Measurements from ENCODE around the gene AAK1.

The AAK1 gene

DNA sequence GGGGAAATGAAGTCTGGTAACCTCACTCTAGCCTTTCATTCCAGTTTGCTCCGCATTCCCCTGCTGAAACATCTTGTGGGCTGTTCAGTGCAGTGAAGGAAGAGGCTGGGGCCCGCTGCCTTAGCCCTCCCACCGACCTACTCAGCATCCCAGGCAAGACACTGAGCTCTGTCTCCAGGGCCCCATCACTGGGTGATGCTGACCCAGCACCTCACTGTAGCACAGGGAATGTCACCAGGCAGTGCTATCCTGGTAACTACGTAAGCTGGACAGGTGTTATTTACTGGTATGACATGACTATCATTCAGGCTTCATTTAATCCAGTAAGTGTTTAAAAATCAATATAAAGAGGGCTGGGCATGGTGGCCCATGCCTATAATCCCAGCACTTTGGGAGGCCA, 105.3 kb downstream of the AAK1 start:
- DNase-seq (ENCODE audit: low read depth) = no peak

DNA sequence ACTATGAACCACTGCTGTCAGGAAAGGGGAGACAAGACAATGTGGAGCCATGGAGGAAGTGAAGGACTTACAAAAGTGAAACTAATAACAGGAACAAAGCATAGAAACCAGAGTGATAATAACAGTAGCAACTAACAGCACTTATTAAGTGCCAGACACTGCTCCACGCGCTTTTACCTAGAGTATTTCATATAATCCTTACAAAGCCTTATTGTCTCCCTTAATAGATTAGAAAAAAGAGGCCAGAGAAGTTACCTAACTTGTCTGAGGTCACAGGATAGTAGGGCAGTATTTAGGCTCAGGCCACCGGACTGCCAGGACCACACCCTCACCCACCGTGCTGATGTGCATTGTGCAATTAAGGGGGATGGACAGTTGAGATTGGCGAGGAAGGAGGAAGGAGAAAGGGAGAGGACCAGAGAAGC, 107.7 kb downstream of the AAK1 start:
- DNase-seq (ENCODE audit: low read depth) = no peak

DNA sequence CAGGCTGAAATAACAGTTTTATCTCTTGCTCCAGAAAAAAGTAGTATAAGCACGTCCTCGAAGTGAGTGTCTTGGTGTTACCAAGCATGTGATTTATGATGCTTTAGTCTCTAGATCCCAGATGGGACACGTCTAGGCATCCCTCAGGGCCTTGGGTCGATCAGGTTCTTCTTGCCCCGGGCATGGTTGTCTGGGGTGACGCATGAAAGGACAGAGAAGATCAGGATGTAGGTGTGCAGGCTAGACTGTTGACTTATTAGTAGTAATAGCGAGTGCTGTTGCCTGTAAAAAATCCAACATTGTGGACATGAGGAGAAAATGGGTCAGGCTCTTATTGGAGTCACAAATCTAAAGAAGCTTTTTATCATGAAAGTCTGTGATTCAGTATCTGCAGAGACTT, 112.4 kb downstream of the AAK1 start:
- no peak for DNase-seq (ENCODE audit: low read depth)

DNA sequence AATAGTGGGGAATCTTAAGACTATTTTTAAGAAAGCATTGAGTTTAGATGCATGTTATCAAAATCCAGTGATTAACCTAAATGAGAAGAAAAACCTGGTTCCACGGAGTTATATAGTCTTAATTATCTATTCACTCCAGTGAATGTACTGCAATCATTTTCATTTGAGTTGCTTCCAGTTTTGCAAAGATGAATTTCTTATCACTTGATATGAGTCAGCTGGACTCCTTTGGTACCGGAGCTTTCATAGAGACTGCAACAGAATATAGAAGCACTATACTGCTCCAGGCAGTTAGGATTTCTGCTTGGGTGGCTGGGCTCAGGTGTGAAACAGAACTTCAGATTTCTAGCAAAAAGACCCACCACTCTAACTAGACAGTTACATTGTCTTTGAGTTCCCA, 114.1 kb downstream of the AAK1 start:
- no peak for DNase-seq (ENCODE audit: low read depth)

DNA sequence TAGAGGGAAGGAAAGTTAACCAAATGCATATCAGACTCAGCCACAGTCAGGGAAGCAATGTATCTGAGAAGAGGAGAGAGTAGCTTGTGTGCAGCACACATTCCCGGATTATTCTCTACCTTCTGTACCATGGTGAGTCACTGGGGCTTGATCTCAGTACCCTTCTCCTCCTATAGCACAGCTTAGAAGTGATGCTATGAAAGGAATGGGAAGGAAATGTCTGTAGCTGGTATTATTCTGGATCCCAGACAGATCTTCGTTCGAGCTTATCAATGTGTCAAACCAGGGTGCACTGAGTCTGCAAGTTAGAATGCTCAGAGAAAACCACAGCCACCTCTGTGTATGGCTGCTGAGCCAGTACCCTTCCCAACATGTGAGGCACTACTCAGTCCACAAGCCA, 118.3 kb downstream of the AAK1 start:
- no peak for DNase-seq (ENCODE audit: low read depth)

DNA sequence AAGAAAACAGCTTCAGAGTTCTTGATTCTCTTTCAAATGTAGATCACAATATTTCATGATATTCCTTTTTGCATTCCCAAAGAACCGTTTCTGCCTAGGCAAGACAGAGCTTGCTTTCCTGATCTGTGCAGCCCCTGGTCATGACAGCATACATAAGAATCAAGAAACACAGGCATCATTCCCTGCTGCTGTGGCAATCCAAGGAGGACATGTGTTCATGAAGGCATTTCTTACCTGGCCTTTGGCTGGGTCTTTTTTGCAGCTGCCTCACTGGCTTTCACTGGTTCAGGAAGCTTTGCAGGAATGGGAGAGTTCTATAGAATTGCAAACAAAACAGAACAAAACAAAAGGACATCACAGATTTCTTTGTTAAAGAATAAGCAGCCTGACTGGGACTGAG, 118.7 kb downstream of the AAK1 start:
- no peak for DNase-seq (ENCODE audit: low read depth)

DNA sequence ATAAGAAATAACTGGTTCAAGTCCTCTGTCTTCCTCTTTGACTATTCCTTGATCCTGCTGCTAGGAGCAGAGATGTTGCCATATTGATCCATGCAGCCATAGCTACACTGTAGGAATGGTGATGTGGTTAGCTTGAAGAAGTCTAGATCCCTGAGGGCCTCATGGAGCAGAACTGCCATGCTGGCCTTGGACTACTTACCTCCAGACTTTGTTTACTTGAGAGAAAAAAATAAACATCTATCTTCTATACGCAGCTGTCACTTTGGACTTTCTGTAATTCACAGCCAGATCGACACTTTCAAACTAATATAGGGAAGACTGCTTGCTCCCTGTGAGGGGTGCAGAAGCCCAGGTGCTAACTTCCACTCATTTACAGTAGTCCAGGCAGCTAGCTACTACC, 121.8 kb downstream of the AAK1 start:
- no peak for DNase-seq (ENCODE audit: low read depth)

DNA sequence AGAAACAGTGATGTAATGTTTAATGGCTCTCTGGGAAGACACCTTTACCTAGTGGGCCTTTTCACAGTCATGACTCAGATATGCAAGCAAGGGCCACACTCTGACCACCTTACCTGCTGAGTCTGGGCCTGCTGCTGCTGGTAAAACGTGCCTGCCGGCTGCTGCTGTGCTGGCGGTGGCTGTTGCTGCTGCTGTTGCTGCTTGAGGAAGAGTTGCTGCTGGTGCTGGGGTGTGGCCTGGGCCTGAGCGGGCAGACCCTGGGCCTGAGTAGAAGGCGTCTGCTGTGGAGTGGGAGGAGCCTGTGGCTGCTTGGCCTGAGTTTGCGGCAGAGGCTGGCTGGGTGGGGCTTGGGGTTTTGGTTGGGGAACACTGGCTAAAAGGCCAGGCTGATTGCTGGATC, 124.7 kb downstream of the AAK1 start:
- no peak for DNase-seq (ENCODE audit: low read depth)

DNA sequence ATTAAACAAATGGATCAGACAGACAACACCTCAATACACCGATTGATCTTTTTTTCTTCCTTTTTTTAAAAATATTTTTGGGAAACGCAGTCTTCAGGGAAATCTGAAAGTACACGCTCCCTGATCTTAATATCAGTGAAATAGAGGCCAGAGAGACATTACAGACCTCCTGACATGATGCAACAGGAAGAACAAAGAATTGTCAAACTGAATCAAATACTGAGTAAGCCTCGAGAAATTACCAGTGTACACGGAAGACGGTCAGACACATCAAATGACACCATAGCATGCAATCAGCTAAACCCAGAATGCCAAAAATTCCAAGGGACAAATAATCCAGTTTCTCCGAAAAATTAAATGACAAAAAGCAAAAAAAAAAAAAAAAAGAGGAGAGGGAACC, 126.1 kb downstream of the AAK1 start:
- DNase-seq (ENCODE audit: low read depth) = no peak

DNA sequence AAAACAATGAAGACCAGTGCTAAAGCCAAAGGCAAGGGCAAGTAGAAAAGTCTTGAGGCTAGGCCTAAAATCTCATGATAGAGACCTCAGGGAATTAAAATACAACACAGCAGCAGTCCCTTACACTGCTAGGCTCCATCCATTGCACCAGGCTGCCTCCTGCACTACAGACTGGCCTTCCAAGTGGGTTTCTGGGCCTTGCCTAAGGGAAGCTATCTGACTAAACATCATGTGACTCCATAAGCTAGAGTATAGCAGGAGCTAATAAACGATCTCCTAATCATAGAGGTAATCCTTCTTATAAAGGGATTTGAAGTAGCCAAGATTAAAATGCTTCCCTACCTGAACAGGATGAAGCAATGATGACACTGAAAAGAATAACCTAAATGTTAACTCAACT, 128.7 kb downstream of the AAK1 start:
- no peak for DNase-seq (ENCODE audit: low read depth)

DNA sequence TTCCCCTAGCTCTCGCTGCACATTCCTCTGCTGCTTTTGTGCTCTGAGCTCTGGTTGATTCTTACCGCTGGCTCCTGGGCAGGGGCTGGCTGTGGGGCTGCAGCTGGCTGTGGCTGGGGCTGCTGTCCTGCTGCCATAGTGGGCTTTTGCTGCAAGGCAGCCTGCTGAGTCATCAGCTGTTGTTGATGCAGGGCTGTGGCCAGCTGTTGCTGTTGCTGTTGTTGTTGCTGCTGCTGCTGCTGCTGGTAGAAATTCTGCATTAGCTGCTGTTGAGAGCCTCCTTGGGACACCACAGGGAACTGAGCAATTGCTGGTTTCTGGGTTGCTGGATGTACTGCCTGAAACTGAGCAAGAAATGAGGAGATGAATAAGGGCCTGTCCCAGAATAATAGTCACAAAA, 129.1 kb downstream of the AAK1 start:
- DNase-seq (ENCODE audit: low read depth) = no peak

DNA sequence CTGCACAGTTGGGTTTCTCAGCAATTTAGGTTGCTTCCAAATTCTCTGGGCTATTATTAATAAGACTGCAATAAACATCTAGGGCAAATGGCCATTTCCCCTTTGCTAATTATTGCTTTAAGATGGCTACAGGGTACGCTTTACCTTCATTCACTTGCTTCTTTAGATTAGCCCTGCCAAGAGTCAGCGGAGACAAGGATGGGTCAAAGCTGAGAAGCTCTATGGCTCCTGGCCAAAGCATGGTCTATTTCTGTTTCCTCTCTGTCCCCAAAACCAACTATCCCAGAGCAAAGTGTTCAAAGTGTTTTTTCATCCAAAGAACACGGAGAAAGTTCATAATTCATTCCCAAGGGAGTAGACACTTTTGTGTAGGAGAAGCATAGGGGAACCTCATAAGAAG, 131.1 kb downstream of the AAK1 start:
- DNase-seq (ENCODE audit: low read depth) = no peak

DNA sequence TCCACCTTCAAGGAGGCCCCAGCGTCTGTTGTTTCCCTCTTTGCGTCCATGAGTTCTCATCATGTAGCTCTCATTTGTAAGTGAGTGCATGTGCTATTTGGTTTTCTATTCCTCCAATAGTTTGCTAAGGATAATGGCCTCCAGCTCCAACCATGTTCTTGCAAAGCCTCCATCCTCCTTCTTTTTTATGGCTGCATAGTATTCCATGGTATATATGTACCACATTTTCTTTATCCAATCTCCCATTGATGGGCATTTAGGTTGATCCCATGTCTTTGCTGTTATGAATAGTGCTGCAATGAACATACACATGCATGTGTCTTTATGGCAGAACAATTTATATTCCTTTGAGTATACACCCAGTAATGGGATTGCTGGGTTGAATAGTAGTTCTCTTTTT, 133.3 kb downstream of the AAK1 start:
- no peak for DNase-seq (ENCODE audit: low read depth)

DNA sequence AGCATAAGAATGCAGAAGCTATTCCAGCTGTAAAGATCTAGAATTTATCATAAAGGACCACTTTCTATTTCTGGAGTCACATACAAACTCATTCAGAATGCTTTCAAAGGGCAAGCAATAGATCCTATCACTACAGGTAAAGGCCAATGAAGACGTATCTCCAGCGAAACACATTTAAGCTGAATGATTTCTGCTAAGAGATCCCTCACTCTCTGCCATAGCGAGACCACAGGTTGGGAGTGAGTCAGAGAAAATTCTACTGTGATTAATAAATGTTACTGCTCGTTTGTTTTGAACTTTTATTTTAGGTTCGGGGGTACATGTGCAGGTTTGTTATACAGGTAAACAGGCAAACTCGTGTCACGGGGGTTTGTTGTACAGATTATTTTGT, 133.8 kb downstream of the AAK1 start:
- no peak for DNase-seq (ENCODE audit: low read depth)

DNA sequence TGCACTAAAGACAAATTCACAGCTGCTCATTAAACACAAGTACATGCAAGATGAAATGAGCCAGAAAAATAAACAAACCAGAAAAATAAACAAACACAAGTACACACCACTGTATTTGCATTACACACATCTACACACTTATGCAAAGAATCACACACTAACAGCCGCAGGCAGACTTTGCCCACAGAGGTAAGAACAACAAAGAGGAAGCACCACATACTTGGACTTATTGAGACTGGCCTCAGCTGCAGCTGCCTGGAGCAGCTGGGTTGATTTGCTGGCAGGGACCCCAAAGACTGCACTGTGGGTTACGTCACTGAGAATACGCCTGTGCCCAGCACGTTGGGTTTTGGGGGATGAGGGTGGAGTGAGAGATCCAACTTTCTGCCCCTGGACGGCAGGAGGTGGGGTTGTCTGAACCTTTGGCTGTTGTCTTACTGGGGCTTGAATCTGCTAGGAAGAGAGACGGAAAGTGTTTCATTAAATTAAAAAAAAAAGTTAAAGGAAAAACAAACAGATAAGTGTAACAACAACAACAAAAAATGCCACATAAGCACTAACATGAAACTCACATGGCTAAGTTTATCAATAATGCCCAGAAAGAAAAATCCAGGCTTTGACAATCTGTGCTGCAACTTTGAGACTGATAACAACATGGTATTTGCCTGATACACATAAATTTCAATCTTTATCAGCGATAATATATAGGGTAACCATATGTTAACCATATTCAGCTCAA, 134.4 kb downstream of the AAK1 start:
- DNase-seq (ENCODE audit: low read depth) = no peak

DNA sequence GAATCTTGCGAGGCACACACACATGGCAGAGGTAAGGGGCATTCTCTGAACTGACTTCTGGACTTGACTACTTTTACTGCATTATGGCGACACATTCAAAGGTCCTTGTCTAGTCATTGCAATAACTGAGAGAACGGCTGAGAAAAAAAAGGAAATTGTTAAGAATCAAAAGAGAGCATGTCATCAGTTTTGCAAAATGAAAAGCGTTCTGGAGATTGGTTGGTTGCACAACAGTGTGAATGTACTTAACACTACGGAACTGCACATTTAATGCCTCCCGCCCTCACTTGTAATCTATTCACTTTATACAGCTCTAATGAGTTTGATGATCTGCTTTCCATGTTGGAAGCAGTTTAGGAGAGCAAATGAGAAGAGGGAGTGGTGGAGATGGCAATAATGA, 137.8 kb downstream of the AAK1 start:
- no peak for DNase-seq (ENCODE audit: low read depth)

DNA sequence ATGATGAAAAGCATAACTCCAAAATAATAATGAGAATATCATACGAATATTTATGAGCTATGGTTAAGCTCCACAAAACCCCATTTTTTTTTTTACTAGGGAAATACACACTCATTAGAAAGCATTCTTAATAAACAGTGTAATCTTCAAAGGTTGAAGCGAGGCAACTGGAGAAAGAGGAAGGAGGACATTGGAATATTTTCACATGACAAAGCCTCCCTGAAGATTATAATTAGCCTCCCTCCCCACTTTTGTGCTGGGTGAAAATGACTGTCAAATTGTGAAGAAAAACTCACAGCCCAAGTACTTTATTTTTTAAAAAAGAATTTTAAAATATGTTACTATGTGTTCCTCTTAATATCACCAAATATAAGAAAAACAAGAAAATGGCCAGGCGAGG, 142.2 kb downstream of the AAK1 start:
- no peak for DNase-seq (ENCODE audit: low read depth)

DNA sequence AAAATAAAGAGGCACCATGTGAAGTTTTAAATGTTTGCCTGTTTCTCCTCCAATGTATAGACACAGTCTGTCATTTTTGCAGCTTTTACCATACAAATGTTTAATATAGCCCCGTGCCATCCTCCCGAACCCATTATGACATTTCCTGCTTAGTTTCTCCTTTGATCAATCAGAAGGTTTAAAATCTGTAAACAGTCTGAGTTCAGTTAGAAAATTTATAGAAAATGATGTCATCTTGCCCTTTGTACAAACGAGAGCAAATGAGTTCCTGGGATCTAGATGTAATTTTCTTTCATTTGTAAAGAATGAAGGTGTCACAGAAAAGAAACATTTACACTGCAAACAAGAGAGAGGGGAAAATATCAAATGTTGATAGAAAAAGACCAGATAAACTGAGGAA, 143.6 kb downstream of the AAK1 start:
- DNase-seq (ENCODE audit: low read depth) = no peak

DNA sequence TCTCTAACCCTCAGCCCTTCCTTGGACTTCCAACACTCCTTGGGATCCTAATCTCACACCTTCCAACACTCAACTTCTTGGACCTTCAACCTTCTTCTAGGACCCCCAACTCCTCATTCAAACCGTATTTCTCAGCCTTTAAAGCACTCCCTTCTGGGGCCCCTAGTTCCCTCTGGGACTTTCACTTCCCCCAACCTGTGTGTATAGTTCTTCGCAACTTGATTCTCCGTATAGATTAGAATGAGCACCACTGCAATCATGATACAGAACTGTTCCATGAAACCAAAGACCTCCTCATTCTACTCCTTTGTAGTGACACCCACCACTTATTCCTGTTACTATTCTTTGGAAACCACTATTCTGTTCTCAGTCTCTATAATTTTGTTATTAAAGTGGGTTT, 144.3 kb downstream of the AAK1 start:
- no peak for DNase-seq (ENCODE audit: low read depth)

DNA sequence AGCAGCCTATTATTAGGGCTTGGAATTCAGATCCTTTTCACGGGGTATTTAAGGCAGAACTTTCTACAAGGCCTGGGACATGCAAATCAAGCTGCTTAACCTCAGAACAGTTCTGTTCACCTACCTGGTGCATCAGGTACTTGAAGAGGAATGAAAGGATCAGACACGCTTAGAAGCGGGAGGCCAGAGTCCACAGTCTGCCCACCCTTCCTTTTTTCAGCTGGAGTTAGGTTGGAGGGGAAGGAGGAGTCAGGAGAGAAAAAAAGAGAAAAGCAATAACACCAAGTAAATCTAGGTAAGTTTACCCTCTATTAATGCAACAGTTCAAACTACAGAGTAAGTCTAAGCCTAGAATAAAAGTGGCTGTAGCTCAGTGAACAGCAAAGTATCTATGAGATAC, 147.7 kb downstream of the AAK1 start:
- no peak for DNase-seq (ENCODE audit: low read depth)

DNA sequence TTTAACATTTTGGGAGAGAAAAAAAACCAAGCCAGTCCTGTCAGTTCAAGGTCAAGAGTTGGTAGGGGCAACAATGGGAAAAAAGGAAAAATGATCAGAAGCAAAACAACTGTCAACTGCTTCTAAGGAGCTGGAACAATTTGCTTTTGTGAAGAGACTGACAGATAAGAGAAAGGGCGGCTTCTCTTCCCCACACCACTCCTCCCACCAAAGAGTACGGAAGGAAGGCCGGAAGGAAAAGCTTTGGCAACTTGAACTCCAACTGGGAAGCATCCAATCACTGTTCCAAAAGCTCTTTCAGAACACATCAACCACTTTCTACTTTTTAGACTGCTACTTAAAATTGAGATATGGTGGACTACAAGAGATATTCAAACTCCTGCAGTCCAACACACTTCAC, 148.5 kb downstream of the AAK1 start:
- DNase-seq (ENCODE audit: low read depth) = no peak

DNA sequence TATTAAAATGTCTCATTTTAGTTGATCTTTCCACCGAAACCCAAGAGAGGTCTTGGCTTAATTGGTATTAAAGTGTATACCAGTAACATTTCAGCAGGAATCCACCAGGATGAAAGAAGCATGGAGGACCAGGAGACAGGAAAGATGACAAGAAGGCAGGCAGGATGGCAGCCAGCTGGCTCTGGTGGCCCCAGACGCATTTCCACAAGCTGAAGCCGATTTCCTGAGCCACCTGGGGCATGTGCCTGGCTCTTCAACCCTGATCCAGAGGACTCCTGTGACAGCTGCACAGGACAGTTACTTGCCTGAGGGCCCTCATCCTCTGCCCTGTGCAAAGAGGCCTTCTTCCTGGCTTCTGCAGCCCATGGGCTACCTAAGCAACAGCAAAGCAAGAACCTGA, 149.4 kb downstream of the AAK1 start:
- DNase-seq (ENCODE audit: low read depth) = no peak

DNA sequence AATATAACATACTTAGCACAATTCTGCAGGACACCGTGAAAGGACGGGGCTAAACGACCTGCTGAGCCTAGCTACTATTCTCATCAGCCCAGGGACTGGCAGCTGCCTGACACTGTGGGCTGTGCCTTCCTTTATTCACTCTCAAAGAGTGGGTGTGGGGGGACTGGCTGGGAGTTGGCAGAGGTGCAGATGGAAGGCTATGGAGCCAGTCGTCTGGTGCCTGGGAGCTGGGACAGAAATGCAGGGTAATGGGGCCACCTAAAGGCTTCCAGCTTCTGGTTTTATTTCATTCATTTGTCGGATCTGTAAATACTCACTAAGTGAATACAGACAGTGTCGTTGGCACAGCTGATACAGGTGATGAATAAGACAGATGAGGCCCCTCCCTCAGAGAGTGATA, 150.3 kb downstream of the AAK1 start:
- no peak for DNase-seq (ENCODE audit: low read depth)

DNA sequence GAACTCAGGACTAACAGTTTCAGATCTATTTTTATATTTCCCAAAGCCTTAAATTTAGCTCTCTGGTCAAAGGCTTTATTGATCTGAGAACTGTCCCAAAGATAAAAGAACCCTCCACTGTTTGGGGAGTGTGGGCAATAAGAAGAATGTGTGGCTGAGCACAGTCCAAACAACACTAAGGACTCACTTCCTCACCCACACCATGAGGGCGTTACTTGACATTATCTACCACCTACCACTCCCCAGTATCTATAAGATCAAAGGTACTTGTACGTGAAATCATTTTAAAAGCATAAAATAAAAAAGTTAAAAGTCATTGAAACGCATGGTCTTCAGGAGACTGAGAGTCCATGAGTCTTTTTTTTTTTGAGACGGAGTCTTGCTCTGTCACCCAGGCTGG, 151.7 kb downstream of the AAK1 start:
- no peak for DNase-seq (ENCODE audit: low read depth)

DNA sequence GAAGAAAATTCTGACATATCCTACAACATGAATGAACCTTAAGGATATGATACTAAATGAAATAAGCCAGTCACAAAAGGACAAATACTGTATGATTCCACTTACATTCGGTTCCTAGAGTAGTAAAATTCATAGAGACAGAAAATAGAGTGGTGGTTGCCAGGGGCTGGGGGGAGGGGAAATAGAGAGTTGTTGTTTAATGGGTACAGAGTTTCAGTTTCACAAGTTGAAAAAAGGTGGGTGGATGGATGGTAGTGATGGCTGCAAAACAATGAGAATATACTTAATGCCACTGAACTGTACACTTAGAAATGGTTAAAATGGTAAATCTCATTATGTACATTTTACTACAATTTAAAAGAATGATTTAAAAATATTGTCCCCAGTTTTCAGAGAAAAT, 153.1 kb downstream of the AAK1 start:
- DNase-seq (ENCODE audit: low read depth) = no peak
